ENCODE results near the gene KCNC2. TPM values are rescaled to one million over a fixed set of nuclear protein-coding genes. Genes with fewer than 3 reads are reported as not detected.

KCNC2 gene
- total RNA-seq, 1 donor from 2014 or later, result not detected

- no peak overlapping the region for H3K4me3 Mint-ChIP-seq (ENCODE audit: low read depth)
- H3K27ac Mint-ChIP-seq, result no peak overlapping the region
- H3K4me1 Mint-ChIP-seq (ENCODE audit: low read depth), result no peaks in the 10 kb centered on the region
- H3K27me3 Mint-ChIP-seq (ENCODE audit: low read depth), result no peaks in the 10 kb centered on the region
- no peak for DNase-seq (ENCODE audit: low spot score)
- intact Hi-C loops (cut with micrococcal nuclease), result no loop called here
- H3K36me3 Mint-ChIP-seq (ENCODE audit: low read depth), result no peaks in the 10 kb centered on the region
- H3K9me3 Mint-ChIP-seq, result peaks cover 6% of the 10 kb centered on the region
These were observed 202.5 kb downstream of the KCNC2 start for GRCh38 chr12:75007133-75007532.

GRCh38 chr12:75000120-75000519 is 209.5 kb downstream of the KCNC2 start:
- intact Hi-C loops (cut with micrococcal nuclease), result no loop called here
- Mint-ChIP-seq H3K4me1 (ENCODE audit: low read depth) (no peaks in the 10 kb centered on the region), H3K36me3 (ENCODE audit: low read depth) (no peaks in the 10 kb centered on the region), H3K27ac (no peak overlapping the region), H3K9me3 (peaks cover 6% of the 10 kb centered on the region), H3K27me3 (ENCODE audit: low read depth) (no peaks in the 10 kb centered on the region), H3K4me3 (ENCODE audit: low read depth) (no peak overlapping the region)
- no peak for DNase-seq (ENCODE audit: low spot score)

DNA sequence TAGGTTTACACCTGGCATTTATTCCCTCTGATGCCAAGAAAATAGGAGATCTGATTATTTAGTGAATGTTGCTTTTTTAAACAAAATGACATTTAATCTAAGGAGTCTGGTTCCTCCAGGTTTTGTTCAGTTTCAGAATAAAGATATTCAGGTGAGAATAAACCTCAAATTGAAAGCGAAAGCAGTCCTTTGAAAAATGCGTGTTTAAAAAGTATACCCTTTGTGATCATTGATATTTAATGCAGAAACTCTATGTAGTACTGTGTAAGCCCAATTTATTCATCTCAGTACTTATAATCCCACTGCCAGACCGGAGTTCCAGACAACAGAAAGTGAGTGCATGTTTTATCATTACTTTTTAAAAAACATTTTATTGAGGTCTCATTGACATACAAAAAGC is 210.2 kb downstream of the KCNC2 start:
- H3K9me3 Mint-ChIP-seq, result peaks cover 6% of the 10 kb centered on the region
- H3K27me3 Mint-ChIP-seq (ENCODE audit: low read depth), result no peaks in the 10 kb centered on the region
- DNase-seq (ENCODE audit: low spot score), result no peak
- intact Hi-C loops (cut with micrococcal nuclease), result no loop called here
- no peaks in the 10 kb centered on the region for H3K4me1 Mint-ChIP-seq (ENCODE audit: low read depth)
- H3K36me3 Mint-ChIP-seq (ENCODE audit: low read depth), result no peaks in the 10 kb centered on the region
- no peak overlapping the region for H3K27ac Mint-ChIP-seq
- H3K4me3 Mint-ChIP-seq (ENCODE audit: low read depth), result no peak overlapping the region

Other genes with a start within 250 kb of the KCNC2 start
- 1.2 and 2.2 TPM in 2 replicates for gene CAPS2, start 120.5 kb upstream of the KCNC2 start, total RNA-seq
- gene GLIPR1L1, start 124.8 kb upstream of the KCNC2 start, total RNA-seq, result not detected in 2 replicates
- not detected in 2 replicates for gene GLIPR1L2, start 181.2 kb upstream of the KCNC2 start, total RNA-seq